GM21390 (cell line): ENCODE data around the gene ADORA1.

Source experiments
- ATAC-seq: cut with Tn5 transposase; IDR thresholded peaks from one replicate; pipeline ENCODE4 v1.9.1; 2021; ENCODE audit not compliant: unreplicated experiment

Gene ADORA1

DNA sequence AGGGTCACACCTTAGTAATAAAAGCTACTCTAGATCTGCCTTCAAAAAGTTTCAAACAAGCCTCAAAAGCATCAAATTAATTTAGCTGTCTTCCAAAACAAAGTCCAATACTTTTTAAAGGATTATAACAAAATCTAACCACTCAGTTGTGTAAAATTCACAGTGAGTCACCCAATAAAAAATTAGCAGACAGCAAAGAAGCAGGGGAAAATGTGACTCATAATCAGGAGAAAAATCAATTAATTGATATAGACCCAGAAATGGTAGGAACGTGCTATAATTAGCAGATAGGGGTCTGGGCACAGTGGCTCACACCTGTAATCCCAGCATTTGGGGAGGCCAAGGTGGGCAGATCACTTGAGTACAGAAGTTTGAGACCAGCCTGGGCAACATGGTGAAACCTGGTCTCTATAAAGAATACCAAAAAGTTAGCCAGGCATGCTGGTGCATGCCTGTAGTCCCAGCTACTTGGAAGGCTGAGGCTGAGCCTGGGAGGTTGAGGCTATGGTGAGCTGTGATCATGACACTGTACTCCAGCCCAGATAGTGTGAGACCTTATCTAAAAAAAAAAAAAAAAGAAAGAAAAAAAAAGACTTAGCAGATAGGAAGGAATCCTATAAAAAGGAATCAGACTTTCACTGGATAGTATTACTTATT, 33.6 kb upstream of the ADORA1 start:
- no peak for ATAC-seq

- no peak for ATAC-seq
Observed at GRCh38 chr1:203095061-203095690, 32.4 kb upstream of the ADORA1 start.

DNA sequence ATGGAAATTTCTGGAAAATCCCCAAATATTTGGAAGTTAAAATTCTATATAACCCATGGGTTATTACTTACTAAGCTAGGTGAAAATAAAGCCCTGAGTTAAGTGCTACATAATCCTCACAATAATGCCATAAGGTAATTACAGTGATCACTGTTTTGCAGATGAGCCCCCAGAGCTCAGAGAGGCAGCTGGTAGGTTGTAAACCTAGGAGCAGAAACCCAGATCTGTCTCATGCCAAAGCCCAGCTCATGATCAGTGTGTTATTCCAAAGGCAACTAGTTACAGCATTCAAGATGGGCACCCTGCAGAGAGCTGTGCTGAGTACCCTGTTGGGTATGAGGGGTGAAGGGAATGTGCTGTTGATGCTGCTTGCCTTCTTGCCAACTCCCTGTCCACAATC, 31.0 kb upstream of the ADORA1 start:
- no peak for ATAC-seq

- no peak for ATAC-seq
Observed at GRCh38 chr1:203097001-203097400, 30.5 kb upstream of the ADORA1 start.

GRCh38 chr1:203098445-203098844, 29.1 kb upstream of the ADORA1 start:
- ATAC-seq = no peak

DNA sequence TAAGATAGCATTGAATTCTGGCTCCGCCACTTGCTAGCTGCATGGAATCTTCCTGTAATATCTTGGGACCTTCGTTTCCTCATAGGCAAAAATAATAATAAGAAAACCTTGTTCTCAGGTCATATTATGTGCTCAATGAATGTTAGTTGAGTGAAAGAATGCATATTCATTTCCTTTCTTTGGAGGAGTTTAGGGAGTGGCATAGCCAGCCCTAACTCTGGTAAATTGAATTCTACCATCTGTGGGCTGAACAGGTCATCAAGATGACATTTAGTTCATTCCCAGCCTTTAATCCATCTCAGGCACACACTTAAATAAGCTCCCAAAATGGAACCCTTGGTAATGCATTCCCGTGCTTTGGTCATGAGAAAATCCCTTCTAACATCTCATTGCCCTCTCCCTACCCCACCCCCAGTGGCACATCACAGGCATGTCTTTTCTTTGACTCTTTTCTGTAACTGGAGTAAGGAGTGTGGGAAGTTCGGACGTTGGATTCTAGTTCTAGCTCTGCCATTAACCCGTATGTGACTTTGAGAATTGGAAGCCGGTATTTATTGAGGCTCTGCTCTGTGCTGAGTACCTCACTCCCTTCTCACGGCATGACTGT, 28.5 kb upstream of the ADORA1 start:
- ATAC-seq = no peak

- ATAC-seq = no peak
Observed at GRCh38 chr1:203099805-203100515, 27.6 kb upstream of the ADORA1 start.

DNA sequence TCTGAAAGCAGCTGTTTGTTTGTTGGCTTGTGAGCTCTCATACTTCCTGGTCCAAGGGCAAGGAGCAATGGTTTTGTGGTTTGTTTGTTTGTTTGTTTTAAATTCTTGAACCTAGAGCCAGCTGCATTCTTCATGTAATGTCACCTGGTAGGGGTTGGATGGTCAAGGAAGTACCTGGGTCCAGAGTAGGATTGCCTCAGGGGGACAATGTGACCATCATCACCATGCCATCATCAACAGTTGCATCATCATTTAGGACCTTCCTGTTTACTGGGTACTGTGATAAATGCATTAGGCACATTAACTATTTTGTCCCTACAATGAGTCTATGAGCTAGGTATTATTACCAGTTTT, 27.0 kb upstream of the ADORA1 start:
- ATAC-seq = no peak

GRCh38 chr1:203101813-203102634, 25.5 kb upstream of the ADORA1 start:
- no peak for ATAC-seq

- no peak for ATAC-seq
Observed at GRCh38 chr1:203103216-203103615, 24.3 kb upstream of the ADORA1 start.

GRCh38 chr1:203103829-203104495, 23.6 kb upstream of the ADORA1 start:
- ATAC-seq = no peak

DNA sequence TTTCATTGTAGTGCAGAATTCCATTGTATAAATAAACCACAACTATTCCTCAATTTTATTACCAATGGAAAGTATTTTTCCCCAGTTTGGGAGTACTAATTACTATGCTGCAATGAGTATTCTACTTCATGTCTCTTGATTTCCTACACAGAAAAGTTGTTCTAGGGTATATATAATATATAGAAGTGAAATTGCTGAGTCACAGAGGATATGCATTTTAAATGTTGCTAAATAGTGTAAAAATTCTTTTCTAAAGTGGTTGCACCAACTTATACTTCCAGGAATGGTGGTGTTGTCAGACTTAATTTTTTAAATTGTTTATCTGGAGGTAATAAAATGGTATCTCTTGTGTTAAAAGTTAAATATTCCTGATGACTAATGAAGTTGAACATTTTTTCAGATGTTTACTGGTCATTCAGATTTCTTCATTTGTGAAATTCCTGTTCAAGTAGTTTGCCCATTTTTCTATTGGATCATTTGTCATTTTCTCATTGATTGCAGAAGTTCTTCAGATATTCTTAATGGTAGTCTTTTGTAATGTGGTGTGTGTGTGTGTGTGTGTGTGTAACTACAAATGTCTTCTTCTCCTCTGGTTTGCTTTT, 22.6 kb upstream of the ADORA1 start:
- no peak for ATAC-seq

GRCh38 chr1:203112475-203112874, 15.1 kb upstream of the ADORA1 start:
- no peak for ATAC-seq

- no peak for ATAC-seq
Observed at GRCh38 chr1:203113308-203113707, 14.2 kb upstream of the ADORA1 start.

DNA sequence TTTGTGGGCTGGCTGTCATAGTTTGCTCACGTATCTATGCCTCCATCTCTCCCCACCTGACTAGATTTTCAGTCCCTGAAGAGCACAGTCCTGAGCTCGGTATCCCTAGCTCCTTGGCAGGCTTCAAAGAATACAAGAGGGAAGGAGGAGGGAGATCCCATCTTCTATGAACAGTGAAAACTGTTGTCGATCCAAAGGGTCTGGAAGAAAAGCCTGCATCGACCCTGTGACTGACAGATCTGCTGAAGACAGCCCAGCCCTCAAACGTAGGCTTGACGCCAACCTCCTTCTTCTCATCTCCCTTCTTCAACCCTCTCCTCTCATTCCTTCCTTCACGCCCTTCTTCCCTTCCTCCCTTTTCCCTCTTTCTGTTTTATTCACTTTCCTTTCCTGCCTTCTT, 13.3 kb upstream of the ADORA1 start:
- ATAC-seq = no peak

DNA sequence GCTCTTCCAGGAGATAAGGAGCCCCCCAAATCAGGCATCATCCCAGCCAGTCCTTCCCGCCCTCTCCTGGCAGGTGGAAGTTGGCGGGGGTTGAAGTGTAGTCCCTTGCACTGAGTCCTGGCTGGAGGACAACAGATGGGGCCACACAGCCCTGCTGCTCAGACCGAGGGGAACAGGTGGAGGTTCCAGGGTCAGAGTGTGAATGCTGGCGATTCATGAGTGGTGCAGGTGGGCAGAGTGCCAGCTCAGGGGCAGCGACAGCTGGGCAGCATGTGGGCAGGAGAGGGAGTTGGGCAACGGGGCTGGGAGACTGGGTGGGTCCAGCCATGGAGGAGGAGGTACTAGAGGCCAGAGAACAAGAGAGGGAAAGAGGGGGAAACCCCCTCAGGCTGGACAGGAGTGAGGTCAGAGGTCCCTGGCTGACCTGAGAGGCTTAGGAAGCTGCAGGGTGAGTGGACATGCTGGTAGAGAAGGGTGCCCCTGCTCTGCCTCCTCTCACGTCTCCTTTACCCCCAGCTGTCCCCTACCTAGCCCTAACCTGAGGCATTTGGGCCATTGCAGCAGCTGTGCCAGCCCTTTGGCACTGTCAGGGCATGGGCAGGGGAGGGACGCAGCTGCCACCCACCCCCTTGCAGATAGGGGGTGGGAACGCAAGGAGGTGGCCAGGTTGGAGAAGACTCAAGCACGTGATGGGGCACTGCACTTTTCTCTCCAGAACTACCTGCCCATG, 11.3 kb upstream of the ADORA1 start:
- no peak for ATAC-seq

GRCh38 chr1:203117611-203118575, 9.6 kb upstream of the ADORA1 start:
- ATAC-seq = no peak
